ENCODE results near the gene HYCC1.
"Not testable (repeated sequence)": the region's sequence is repeated elsewhere in the genome, so short reads cannot be mapped to it uniquely, and the experiment has no call there.

The HYCC1 gene

GRCh38 chr7:22995011-22995410 lies 18.9 kb downstream of the HYCC1 start:
- in situ Hi-C loops (cut with HindIII; ENCODE audit: low pct_ligation_motif_present, low pct_unique_long_range_greater_than_20kb, low sequenced_read_pairs): no loop called here
- no peak for DNase-seq

GRCh38 chr7:22992874-22993840 lies 20.8 kb downstream of the HYCC1 start:
- no peak for DNase-seq

GRCh38 chr7:22990588-22990949 lies 23.4 kb downstream of the HYCC1 start:
- in situ Hi-C loops (cut with HindIII; ENCODE audit: low pct_ligation_motif_present, low pct_unique_long_range_greater_than_20kb, low sequenced_read_pairs): no loop called here
- DNase-seq: peak; percentile 43

More at GRCh38 chr7:22992874-22993840, 20.8 kb downstream of the HYCC1 start:
- in situ Hi-C loops (cut with HindIII; ENCODE audit: low pct_ligation_motif_present, low pct_unique_long_range_greater_than_20kb, low sequenced_read_pairs): no loop called here

- DNase-seq: no peak
- in situ Hi-C loops (cut with HindIII; ENCODE audit: low pct_ligation_motif_present, low pct_unique_long_range_greater_than_20kb, low sequenced_read_pairs): no loop called here
These were observed 24.0 kb downstream of the HYCC1 start for GRCh38 chr7:22989643-22990587.

- in situ Hi-C loops (cut with HindIII; ENCODE audit: low pct_ligation_motif_present, low pct_unique_long_range_greater_than_20kb, low sequenced_read_pairs): no loop called here
- no peak for DNase-seq
These were observed 28.5 kb downstream of the HYCC1 start for GRCh38 chr7:22985436-22985835.

GRCh38 chr7:22983257-22983855 lies 30.6 kb downstream of the HYCC1 start:
- in situ Hi-C loops (cut with HindIII; ENCODE audit: low pct_ligation_motif_present, low pct_unique_long_range_greater_than_20kb, low sequenced_read_pairs): no loop called here
- DNase-seq: no peak

- DNase-seq: no peak
- in situ Hi-C loops (cut with HindIII; ENCODE audit: low pct_ligation_motif_present, low pct_unique_long_range_greater_than_20kb, low sequenced_read_pairs): no loop called here
These were observed 33.5 kb downstream of the HYCC1 start for GRCh38 chr7:22980422-22980821.

- no peak for DNase-seq
- in situ Hi-C loops (cut with HindIII; ENCODE audit: low pct_ligation_motif_present, low pct_unique_long_range_greater_than_20kb, low sequenced_read_pairs): no loop called here
These were observed 34.1 kb downstream of the HYCC1 start for GRCh38 chr7:22979861-22980260.

- in situ Hi-C loops (cut with HindIII; ENCODE audit: low pct_ligation_motif_present, low pct_unique_long_range_greater_than_20kb, low sequenced_read_pairs): no loop called here
- DNase-seq: no peak
These were observed 34.7 kb downstream of the HYCC1 start for GRCh38 chr7:22979251-22979650.

- in situ Hi-C loops (cut with HindIII; ENCODE audit: low pct_ligation_motif_present, low pct_unique_long_range_greater_than_20kb, low sequenced_read_pairs): not testable (repeated sequence)
These were observed 39.3 kb downstream of the HYCC1 start for GRCh38 chr7:22974636-22975035.

GRCh38 chr7:22972207-22972606 lies 41.7 kb downstream of the HYCC1 start:
- in situ Hi-C loops (cut with HindIII; ENCODE audit: low pct_ligation_motif_present, low pct_unique_long_range_greater_than_20kb, low sequenced_read_pairs): no loop called here
- no peak for DNase-seq

More at GRCh38 chr7:22974636-22975035, 39.3 kb downstream of the HYCC1 start:
- DNase-seq: not testable (repeated sequence)

GRCh38 chr7:22969010-22969431 lies 44.9 kb downstream of the HYCC1 start:
- in situ Hi-C loops (cut with HindIII; ENCODE audit: low pct_ligation_motif_present, low pct_unique_long_range_greater_than_20kb, low sequenced_read_pairs): no loop called here
- no peak for DNase-seq

Data from ACHN (cell line).